Kidney epithelial cell (primary cell): ENCODE results near the gene CA5A. TPM values are rescaled to one million over a fixed set of nuclear protein-coding genes. Genes with fewer than 3 reads are reported as not detected.
"Not testable (repeated sequence)": the region's sequence is repeated elsewhere in the genome, so short reads cannot be mapped to it uniquely, and the experiment has no call there.

Experiments used
- DNase-seq: peaks from one replicate; pipeline ENCODE4 v3.0.0-alpha.2; 2010; ENCODE audit warnings: low read depth
- H3K27me3 ChIP-seq: 2 replicates; pipeline ENCODE4 v1.6.0; 2011; ENCODE audit warnings: low read length; ENCODE audit not compliant: control insufficient read depth, insufficient read depth
- H3K36me3 ChIP-seq: 2 replicates; pipeline ENCODE4 v1.5.1; 2011; ENCODE audit warnings: low read length; ENCODE audit not compliant: control insufficient read depth, insufficient read depth
- H3K4me3 ChIP-seq: 2 replicates; pipeline ENCODE4 v1.5.1; 2011; ENCODE audit warnings: low read depth, mild to moderate bottlenecking, control low read depth, low read length
- total RNA-seq: library from RNA; depleted of rRNA; stranded (reverse); fragments of >200 nt; gene quantifications from 2 replicates; pipeline ENCODE4 v1.2.3, GENCODE V29; 2015
- TF ChIP-seq, protein P1 (sequence below): IDR thresholded peaks from 2 replicates; pipeline ENCODE4 v1.5.1; 2011; ENCODE audit warnings: mild to moderate bottlenecking, moderate library complexity, low read length, control low read depth, inconsistent platforms; ENCODE audit not compliant: insufficient read depth, poor library complexity, severe bottlenecking

The CA5A gene
- total RNA-seq, 1 donor from 2014 or later = not detected

DNA sequence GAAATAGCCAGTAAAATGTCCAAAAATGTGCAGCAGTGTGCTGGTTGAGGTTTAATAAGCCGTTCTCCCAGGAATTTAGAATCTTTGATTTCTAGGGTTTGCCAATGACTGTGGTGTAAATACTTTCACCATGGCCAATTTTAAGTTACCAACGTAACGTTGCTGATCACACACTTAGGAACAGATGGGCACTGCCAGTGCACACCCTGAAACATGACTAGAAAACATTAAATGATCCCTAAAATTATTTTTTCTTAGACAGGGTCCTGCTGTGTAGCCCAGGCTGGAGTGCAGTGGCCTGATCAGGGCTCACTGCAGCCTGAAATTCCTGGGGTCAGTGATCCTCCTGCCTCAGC is 3.2 kb downstream of the CA5A start:
- H3K27me3 ChIP-seq = no peaks in the 10 kb centered on the region
- H3K36me3 ChIP-seq = no peaks in the 10 kb centered on the region
- TF ChIP-seq, protein P1, sequence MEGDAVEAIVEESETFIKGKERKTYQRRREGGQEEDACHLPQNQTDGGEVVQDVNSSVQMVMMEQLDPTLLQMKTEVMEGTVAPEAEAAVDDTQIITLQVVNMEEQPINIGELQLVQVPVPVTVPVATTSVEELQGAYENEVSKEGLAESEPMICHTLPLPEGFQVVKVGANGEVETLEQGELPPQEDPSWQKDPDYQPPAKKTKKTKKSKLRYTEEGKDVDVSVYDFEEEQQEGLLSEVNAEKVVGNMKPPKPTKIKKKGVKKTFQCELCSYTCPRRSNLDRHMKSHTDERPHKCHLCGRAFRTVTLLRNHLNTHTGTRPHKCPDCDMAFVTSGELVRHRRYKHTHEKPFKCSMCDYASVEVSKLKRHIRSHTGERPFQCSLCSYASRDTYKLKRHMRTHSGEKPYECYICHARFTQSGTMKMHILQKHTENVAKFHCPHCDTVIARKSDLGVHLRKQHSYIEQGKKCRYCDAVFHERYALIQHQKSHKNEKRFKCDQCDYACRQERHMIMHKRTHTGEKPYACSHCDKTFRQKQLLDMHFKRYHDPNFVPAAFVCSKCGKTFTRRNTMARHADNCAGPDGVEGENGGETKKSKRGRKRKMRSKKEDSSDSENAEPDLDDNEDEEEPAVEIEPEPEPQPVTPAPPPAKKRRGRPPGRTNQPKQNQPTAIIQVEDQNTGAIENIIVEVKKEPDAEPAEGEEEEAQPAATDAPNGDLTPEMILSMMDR = no peak
- DNase-seq = no peak
- H3K4me3 ChIP-seq = no peak overlapping the region

DNA sequence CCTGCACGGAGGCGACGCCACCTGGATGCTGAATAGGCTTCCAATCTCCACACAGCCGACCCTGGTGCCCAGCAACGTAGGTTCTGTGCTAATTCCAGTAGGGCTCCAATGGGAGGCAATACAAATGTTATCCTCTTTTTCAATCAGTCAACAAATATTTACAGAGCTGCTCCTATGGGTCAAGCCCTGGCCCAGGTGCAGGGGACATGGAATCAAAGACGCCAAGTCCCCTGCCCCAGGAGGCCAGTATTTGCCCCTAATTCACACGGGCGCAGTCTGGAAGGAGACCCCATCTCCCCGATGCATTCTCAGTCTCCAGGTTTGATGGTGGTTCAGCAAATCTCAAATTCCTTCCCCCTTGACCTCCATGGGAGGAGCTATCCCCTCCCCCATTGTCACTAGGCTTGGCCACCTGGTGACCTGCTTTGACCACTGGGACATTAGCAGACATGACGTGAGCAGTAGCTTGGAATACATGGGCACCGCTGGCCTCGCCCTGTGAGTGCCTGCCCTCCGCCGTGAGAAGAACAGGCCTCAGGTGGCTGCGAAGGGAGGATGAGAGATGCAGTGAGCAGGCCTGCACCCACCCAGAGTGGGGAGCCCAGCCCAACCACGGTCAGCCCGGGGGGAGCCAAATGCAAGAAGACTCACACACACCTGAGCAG is 3.7 kb downstream of the CA5A start:
- not testable (repeated sequence) for H3K36me3 ChIP-seq, DNase-seq, H3K4me3 ChIP-seq, H3K27me3 ChIP-seq

DNA sequence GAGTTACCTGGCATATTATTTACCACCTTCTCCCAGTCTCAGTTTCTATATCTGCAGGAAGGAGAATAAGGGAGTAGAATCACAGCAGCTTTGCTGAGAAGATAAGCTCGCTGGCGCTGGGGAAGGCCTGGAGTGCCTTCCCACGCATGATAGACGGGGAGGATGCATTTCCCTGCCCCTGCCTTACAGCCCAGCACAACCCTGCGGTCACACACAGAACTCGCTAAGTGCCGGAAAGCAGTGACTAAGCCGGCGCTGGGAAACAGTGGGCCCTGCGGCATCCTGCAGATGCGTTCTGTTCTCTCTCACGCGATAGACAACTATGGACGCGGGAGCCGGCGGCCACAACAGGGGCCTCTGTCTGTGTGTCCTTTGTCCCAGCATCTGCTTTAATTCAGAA is 4.8 kb downstream of the CA5A start:
- Histone ChIP-seq H3K27me3 (peaks cover 6% of the 10 kb centered on the region), H3K4me3 (no peak overlapping the region), H3K36me3 (no peaks in the 10 kb centered on the region)
- TF ChIP-seq, protein P1 = no peak
- no peak for DNase-seq

DNA sequence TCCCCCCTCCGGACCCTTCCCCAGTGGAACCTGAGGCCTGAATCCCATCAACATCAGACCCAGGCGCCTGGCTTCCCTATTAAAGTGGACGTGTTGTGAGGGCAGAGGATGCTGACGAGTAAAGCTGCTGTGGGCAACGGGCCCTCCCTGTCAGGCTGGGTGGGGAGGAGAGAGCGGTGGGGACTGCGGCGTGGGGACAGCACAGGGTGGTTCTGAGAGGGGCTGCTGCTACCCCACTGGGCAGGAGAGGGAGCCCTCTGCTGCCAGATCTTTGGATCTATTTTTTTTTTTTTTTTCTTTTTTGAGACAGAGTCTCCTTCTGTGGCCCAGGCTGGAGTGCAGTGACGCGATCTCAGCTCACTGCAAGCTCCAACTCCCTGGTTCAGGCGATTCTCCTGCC is 5.9 kb downstream of the CA5A start:
- TF ChIP-seq, protein P1 = no peak
- Histone ChIP-seq H3K36me3 (no peaks in the 10 kb centered on the region), H3K27me3 (peaks cover 13% of the 10 kb centered on the region), H3K4me3 (no peak overlapping the region)
- DNase-seq = no peak

DNA sequence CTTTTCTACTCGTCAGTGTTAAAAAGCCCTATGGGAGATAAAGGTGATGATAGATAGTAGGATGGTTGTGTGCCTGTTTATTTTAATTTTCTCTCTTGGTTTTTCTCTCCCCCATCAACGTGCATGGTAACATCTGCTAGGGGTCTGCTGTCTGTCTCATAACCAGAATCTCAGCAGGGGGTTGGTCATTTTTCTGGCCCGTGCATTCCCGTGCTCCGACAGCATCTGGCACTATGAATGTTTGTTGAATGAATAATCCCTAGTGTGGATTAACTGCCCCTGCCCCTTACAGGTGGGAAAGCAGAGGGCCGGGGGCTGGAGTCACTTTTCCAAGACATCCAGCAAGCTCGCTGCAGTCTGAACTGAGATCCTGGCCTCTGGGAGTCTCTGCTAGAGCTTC is 6.3 kb downstream of the CA5A start:
- no peaks in the 10 kb centered on the region for H3K36me3 ChIP-seq
- TF ChIP-seq, protein P1 = no peak
- H3K4me3 ChIP-seq = no peak overlapping the region
- no peak for DNase-seq
- H3K27me3 ChIP-seq = peaks cover 13% of the 10 kb centered on the region

DNA sequence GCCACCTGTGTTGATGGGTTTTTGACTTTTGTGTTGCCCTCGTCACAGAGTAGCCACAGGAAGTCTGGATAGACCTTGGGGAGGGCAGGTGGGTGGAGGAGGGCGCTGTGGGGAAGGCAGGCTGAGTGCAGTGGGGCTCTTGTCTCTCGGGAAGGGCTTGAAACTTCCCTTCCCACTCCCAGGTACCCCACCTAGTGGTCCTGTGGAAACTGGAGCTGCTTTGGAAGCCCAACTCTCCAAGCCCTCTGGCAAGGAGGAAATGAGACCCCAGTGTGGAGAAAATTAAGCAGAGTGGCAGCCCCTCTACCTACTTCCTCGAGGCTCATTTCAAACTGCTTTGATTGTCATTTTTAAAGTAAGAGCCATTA is 9.2 kb downstream of the CA5A start:
- no peak overlapping the region for H3K4me3 ChIP-seq
- DNase-seq = no peak
- no peaks in the 10 kb centered on the region for H3K36me3 ChIP-seq
- TF ChIP-seq, protein P1 = no peak
- peaks cover 23% of the 10 kb centered on the region for H3K27me3 ChIP-seq
